Hepatocyte (in vitro differentiated cells): ENCODE data around the gene RAD51D. TPM values are rescaled to one million over a fixed set of nuclear protein-coding genes. Genes with fewer than 3 reads are reported as not detected.
A peak's percentile ranks its signal among the peaks of the same experiment; 100 is the strongest.

Experiments
- DNase-seq: peaks from one replicate; pipeline ENCODE4 v3.0.0-alpha.2; 2016; ENCODE audit warnings: low spot score
- H2AFZ ChIP-seq: fragments of 200-600 bp; sonication (generic); 2 replicates; pipeline ENCODE4 v1.6.0; 2016; ENCODE audit warnings: antibody characterized with exemption, mild to moderate bottlenecking
- H3K27ac ChIP-seq: fragments of 200-600 bp; sonication (generic); 2 replicates; pipeline ENCODE4 v1.5.1; 2016; ENCODE audit warnings: mild to moderate bottlenecking
- H3K27me3 ChIP-seq: fragments of 200-600 bp; sonication (generic); 2 replicates; pipeline ENCODE4 v1.6.1; 2016
- H3K36me3 ChIP-seq: fragments of 200-600 bp; sonication (generic); replicated peaks from 2 replicates; pipeline ENCODE4 v1.5.1; 2016; ENCODE audit warnings: low read depth; ENCODE audit not compliant: insufficient read depth
- H3K4me1 ChIP-seq: fragments of 200-600 bp; sonication (generic); 2 replicates; pipeline ENCODE4 v1.5.1; 2016; ENCODE audit warnings: mild to moderate bottlenecking, moderate library complexity; ENCODE audit not compliant: insufficient read depth
- H3K4me2 ChIP-seq: fragments of 200-600 bp; sonication (generic); 2 replicates; pipeline ENCODE4 v1.6.0; 2016
- H3K4me3 ChIP-seq: fragments of 200-600 bp; sonication (generic); 2 replicates; pipeline ENCODE4 v1.5.1; 2016; ENCODE audit warnings: mild to moderate bottlenecking
- H3K79me2 ChIP-seq: fragments of 200-600 bp; sonication (generic); 2 replicates; pipeline ENCODE4 v1.6.0; 2017; ENCODE audit warnings: mild to moderate bottlenecking
- H3K9me2 ChIP-seq: fragments of 200-600 bp; sonication (generic); replicated peaks from 2 replicates; pipeline ENCODE4 v1.6.0; 2017; ENCODE audit warnings: mild to moderate bottlenecking; ENCODE audit not compliant: insufficient read depth
- H3K9me3 ChIP-seq: fragments of 200-600 bp; sonication (generic); 2 replicates; pipeline ENCODE4 v1.5.1; 2016; ENCODE audit warnings: low read depth, mild to moderate bottlenecking
- H4K20me1 ChIP-seq: fragments of 200-600 bp; sonication (generic); 2 replicates; pipeline ENCODE4 v1.6.0; 2016; ENCODE audit warnings: mild to moderate bottlenecking; ENCODE audit not compliant: insufficient read depth, poor library complexity, severe bottlenecking
- CTCF ChIP-seq: fragments of 200-600 bp; sonication (generic); IDR thresholded peaks from 2 replicates; pipeline ENCODE4 v1.5.1; 2016; ENCODE audit warnings: antibody characterized with exemption, mild to moderate bottlenecking; ENCODE audit not compliant: poor library complexity
- EZH2 ChIP-seq: fragments of 200-600 bp; sonication (generic); IDR thresholded peaks from 2 replicates; pipeline ENCODE4 v1.6.1; 2016; ENCODE audit warnings: antibody characterized with exemption, mild to moderate bottlenecking, borderline replicate concordance
- EZH2phosphoT487 ChIP-seq: fragments of 200-600 bp; sonication (generic); IDR thresholded peaks from one replicate; pipeline ENCODE4 v1.6.1; 2018; ENCODE audit warnings: antibody characterized with exemption, mild to moderate bottlenecking, low read depth, moderate library complexity; ENCODE audit not compliant: unreplicated experiment, severe bottlenecking
- WGBS: methylation state at CpG from one replicate; pipeline ENCODE4 v1.1.6; 2016; ENCODE audit warnings: low lambda C conversion rate; ENCODE audit errors: missing lambda C conversion rate; 5-methylcytosine and 5-hydroxymethylcytosine counted together
- polyA plus RNA-seq: library from polyadenylated mRNA; unstranded; fragments of >200 nt; fragmentation: Nextera tagmentation; extraction: Ambion mirVana; gene quantifications from 2 replicates; pipeline ENCODE4 v1.2.1, GENCODE V29; 2016
- total RNA-seq: library from RNA; depleted of rRNA; stranded (reverse); fragments of >200 nt; gene quantifications from 2 replicates; pipeline ENCODE4 v1.2.3, GENCODE V29; 2014

RAD51D gene
- total and polyA plus RNA-seq, 2 experiments from 2014 or later: 7.1 to 9.9 TPM

GRCh38 chr17:35063514-35064223, 56.0 kb downstream of the RAD51D start, which contains the start of gene RFFL:
Gene RFFL, minus strand, starts transcription at chr17:35063707. Its CDS starts 37,154 bp downstream, at chr17:35026553.
- WGBS: 14% methylated on average over 6 of the region's 6 CpGs
- Histone ChIP-seq H2AFZ (no peak within 1 kb of the TSS), H3K9me2 (no peaks in the 10 kb centered on the region), H3K36me3 (no peaks in the 10 kb centered on the region), H3K27ac (peak within 1 kb of the TSS; percentile 90), H3K4me1 (peaks cover 14% of the 10 kb centered on the region), H3K9me3 (no peaks in the 10 kb centered on the region), H3K27me3 (no peaks in the 10 kb centered on the region), H4K20me1 (no peaks in the 10 kb centered on the region), H3K79me2 (peaks cover 61% of the 10 kb centered on the region), H3K4me3 (no peak within 1 kb of the TSS), H3K4me2 (peak within 1 kb of the TSS; percentile 57)
- no peak for TF ChIP-seq EZH2phosphoT487
- TF ChIP-seq CTCF: peak; percentile 28
- TF ChIP-seq EZH2: no peak
- peak; percentile 94 for DNase-seq

GRCh38 chr17:35062308-35062707, 57.4 kb downstream of the RAD51D start:
- no peak overlapping the region for H3K4me2 ChIP-seq
- WGBS: 91% methylated on average over 3 of the region's 3 CpGs
- H3K4me3 ChIP-seq: no peak overlapping the region
- TF ChIP-seq EZH2phosphoT487: no peak
- TF ChIP-seq EZH2: no peak
- TF ChIP-seq CTCF: no peak
- H3K4me1 ChIP-seq: peaks cover 14% of the 10 kb centered on the region
- H3K79me2 ChIP-seq: peaks cover 66% of the 10 kb centered on the region
- H3K36me3 ChIP-seq: no peaks in the 10 kb centered on the region
- no peaks in the 10 kb centered on the region for H3K9me3 ChIP-seq
- peak overlapping the region; percentile 90 for H3K27ac ChIP-seq
- no peaks in the 10 kb centered on the region for H3K27me3 ChIP-seq
- H2AFZ ChIP-seq: no peak overlapping the region
- H3K9me2 ChIP-seq: no peaks in the 10 kb centered on the region
- no peaks in the 10 kb centered on the region for H4K20me1 ChIP-seq
- DNase-seq: no peak

GRCh38 chr17:35057332-35057915, 62.2 kb downstream of the RAD51D start:
- H3K27ac ChIP-seq: no peak overlapping the region
- H3K9me2 ChIP-seq: no peaks in the 10 kb centered on the region
- H3K36me3 ChIP-seq: no peaks in the 10 kb centered on the region
- H3K4me1 ChIP-seq: peaks cover 4% of the 10 kb centered on the region
- H2AFZ ChIP-seq: no peak overlapping the region
- 93% methylated on average over 1 of the region's 1 CpG for WGBS
- H3K4me3 ChIP-seq: no peak overlapping the region
- H3K4me2 ChIP-seq: no peak overlapping the region
- H3K9me3 ChIP-seq: no peaks in the 10 kb centered on the region
- H3K27me3 ChIP-seq: no peaks in the 10 kb centered on the region
- TF ChIP-seq EZH2: no peak
- no peak for TF ChIP-seq EZH2phosphoT487
- TF ChIP-seq CTCF: no peak
- DNase-seq: no peak
- peaks cover 75% of the 10 kb centered on the region for H3K79me2 ChIP-seq
- H4K20me1 ChIP-seq: no peaks in the 10 kb centered on the region
